GM12892 (cell line): ENCODE data around the gene TSHZ3.

Experiments used
- DNase-seq: peaks from one replicate; pipeline ENCODE4 v3.0.0; 2011; ENCODE audit not compliant: insufficient read length
- FAIRE-seq: peaks from 2 replicates; lab custom pipeline; 2011; peaks lifted over from hg19 to GRCh38; lab: Jason Lieb, UNC
- POLR2A ChIP-seq: IDR thresholded peaks from 2 replicates; pipeline ENCODE4 v1.6.1; 2011; ENCODE audit warnings: low read depth, low read length, control low read depth
- POLR2AphosphoS5 ChIP-seq: IDR thresholded peaks from 2 replicates; pipeline ENCODE4 v1.6.1; 2011; ENCODE audit warnings: low read depth, low read length, control low read depth
- TAF1 ChIP-seq: IDR thresholded peaks from 2 replicates; pipeline ENCODE4 v1.6.1; 2011; ENCODE audit warnings: low read depth, mild to moderate bottlenecking, control low read depth, low read length, borderline replicate concordance

TSHZ3 gene

DNA sequence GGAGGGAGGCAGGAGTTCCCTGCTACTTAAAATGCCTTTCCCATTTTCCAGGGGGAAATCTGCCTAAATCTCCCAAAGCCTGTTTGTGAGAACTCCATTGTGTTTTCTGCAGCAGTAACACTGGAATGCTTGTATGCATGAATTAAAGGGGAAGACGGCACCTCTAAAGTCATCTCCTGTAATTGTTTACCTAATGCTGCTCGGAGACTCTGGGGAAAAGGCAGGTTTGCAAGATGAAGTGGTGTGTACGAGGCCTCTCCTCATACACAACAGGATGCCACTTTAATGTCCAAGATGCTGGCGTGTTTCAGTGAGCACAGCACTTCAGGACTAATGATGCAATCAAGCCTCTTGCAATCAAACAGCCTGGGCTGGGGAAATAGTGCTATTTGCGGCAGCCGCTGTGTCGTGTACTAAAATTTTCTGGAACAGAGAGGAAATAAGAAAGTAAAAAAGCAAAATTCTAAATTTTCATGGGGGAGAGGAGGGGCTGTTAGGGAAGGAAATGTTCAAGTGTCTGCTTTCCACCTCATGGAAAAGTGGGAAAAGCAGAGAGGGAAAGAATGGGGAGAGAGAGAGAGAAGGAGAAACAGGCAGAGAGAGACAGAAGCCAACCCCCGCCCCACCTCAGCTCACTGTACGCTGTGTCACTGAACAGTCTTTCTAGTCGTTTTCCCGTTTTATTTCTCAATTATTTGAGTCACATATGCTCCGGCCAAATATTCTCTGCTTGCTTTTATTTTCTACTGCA lies 32.9 kb downstream of the TSHZ3 start:
- DNase-seq, result no peak
- no peak for FAIRE-seq
- no peak for TF ChIP-seq POLR2AphosphoS5
- TF ChIP-seq POLR2A, result no peak
- TF ChIP-seq TAF1, result no peak

DNA sequence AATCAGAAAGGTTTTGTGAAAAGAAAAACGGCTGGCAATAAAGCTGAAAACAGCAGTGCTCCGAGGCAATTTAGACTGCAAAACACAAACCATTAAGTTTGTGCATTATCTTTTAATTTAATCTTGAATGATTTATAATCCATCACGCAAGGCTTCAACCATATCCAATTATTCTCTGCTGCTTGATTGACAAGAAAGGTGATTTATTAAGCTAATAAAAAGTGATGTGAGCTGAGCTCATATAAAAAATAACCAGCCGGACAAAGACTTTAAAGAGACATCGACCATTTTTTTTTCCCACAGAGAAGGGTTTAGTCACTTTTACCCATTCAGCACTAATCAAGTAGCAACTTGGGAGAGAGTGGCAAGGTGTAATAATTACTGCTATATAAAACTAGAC lies 33.6 kb downstream of the TSHZ3 start:
- no peak for DNase-seq

DNA sequence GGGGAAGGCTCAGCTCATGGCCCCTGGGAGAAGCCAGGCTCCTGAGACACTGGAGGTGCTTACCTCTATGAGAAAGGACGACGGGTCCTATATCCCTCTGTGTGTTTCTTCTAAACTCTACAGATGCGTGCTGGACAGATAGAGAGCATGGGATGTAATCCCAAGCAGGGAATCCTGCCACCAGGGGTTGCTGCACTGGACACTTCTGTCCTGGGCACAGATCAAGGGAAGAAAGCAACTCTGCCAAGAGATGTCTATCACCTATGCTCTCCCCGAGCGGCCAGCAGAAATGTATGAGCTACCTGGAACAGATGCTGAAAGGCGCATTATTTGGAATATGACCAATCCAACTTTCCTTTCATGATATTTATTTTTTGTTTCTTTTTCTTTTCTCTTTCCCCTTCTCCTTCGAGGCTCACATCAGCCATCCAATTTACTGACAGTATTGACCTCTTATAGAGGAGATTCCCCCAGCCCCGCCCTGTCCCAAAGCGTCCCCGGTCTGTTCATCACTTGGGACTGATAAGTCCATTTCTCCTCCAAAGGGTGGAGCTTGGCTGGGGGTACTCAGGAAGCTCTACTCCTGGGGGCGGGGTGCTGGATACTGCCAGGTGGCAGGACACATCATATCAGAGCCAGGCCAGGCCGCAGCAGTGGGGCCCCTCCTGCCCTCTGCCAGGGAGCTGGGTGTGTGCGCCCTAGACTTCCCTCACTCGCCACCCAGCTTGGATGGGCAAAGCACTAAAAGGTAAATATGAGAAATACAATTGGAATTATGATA lies 34.2 kb downstream of the TSHZ3 start:
- FAIRE-seq, result no peak
- no peak for TF ChIP-seq POLR2AphosphoS5
- TF ChIP-seq POLR2A, result no peak
- TF ChIP-seq TAF1, result no peak
- no peak for DNase-seq

More for the DNA sequence above, 33.6 kb downstream of the TSHZ3 start:
- FAIRE-seq, result no peak
- no peak for TF ChIP-seq TAF1
- TF ChIP-seq POLR2A, result no peak
- TF ChIP-seq POLR2AphosphoS5, result no peak

DNA sequence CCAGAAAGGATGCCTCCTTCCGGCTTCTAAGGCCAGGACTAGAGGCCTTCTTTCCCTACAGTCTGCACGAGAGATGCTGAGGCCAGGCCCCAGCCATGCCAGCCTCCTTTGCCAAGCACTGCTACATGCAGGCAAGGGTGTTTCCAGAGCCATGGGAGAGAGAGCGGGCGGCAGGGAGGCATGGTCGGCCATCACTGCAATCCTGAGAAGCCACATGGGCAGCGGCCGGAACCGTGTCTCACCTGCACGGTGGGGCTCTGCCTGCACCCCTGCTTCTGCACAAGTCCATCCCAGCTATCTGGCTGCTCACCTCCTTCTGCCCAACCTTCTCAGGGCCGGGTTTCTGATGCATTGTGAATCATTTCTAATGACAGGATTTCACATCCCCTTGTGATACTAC lies 35.1 kb downstream of the TSHZ3 start:
- FAIRE-seq (no peak), DNase-seq (no peak)
- TF ChIP-seq POLR2AphosphoS5, result no peak
- TF ChIP-seq TAF1, result no peak
- TF ChIP-seq POLR2A, result no peak

DNA sequence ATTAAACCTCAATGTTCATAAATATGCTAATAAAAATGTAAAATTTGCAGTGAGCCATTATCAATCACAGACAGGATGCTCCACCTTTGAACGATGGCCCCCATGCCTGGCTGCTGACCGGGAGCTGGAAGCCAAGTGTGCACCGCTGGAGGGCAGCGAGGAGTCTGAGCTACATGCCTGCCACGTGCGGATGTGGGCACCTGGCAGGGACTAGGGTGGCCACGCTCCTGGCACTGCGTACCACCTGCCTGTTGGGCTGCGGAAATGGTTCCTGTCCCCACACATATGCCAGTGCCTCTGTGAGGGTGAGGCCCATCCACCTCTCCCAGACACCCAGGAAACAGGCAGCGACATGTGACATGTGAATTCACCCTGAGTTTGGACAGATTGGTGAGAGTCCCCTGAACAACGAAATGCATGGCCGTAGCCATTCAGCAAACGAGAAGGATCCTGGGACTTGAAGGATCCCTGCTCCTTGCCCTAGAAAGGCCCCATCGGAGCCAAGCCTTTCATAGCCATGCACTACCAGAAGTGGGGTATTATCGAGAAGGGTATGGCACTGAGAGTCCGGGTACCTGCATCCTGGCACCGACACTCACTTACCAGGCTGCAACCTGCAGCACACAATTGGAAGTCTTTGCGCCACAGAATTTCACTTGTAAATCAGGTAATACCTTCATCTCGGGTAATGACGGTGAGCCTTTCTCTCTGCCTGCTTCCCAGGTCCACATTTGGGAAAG lies 35.8 kb downstream of the TSHZ3 start:
- DNase-seq (no peak), FAIRE-seq (no peak)
- TF ChIP-seq POLR2A, result no peak
- TF ChIP-seq POLR2AphosphoS5, result no peak
- TF ChIP-seq TAF1, result no peak

DNA sequence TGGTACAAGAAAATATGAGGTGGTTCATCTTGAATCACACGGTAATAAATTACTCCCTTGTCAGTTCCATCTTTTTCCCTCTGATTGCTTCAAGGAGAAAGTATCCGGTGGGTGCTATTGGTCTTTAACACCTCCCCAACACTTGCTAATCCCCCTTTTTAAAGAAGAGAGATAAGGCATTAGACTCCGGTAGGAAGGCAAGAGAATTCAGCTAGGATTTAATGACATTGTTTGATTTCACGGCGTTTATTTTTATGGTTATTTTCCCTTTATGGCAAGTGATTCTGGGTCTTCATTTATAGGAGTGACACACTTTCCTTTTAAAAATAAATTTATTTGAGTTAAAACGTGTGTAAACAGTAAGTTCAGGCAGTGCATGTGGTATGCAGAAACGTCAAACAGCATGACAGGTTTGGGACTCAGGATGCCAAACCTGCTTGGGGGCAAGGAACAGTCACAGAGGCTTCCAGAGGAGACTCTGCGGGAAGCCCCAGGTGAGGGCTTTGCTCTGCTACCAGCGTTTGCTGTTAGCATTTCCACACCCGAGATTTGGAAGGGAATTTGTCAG lies 36.5 kb downstream of the TSHZ3 start:
- no peak for FAIRE-seq
- DNase-seq, result no peak
- TF ChIP-seq POLR2A (no peak), TAF1 (no peak), POLR2AphosphoS5 (no peak)

DNA sequence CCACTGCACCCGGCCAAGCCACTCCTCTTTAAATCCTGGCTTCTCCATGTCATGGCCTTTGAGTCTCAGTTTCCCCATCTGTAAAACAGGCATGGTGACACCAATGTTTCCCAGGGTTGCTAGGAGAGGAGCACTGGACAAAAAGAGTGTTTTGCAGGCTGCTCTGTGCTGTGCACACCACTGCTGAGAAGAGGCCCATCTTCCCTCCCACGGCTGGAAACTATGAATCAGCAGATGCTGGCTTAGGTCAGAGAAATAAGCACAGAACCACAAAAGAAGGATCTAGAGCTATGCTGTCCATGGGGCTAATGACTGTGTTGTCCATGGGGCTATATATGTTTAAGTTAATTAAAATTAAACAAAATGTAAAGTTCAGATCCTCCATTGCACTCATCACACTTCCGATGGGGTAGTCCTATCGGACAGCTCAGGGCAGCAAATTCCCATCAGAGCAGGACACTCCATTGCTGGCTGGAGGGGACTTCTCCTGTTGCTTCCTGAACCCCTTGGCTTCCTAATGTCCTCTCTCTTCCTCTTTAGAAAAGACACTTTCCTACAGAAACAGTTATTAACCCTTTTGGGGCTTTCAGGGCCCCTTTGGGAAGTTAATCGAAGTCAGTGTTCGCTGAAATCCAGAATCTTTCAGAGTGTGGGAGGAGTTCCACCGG lies 37.1 kb downstream of the TSHZ3 start:
- FAIRE-seq (no peak), DNase-seq (no peak)
- no peak for TF ChIP-seq POLR2AphosphoS5
- no peak for TF ChIP-seq TAF1
- no peak for TF ChIP-seq POLR2A

DNA sequence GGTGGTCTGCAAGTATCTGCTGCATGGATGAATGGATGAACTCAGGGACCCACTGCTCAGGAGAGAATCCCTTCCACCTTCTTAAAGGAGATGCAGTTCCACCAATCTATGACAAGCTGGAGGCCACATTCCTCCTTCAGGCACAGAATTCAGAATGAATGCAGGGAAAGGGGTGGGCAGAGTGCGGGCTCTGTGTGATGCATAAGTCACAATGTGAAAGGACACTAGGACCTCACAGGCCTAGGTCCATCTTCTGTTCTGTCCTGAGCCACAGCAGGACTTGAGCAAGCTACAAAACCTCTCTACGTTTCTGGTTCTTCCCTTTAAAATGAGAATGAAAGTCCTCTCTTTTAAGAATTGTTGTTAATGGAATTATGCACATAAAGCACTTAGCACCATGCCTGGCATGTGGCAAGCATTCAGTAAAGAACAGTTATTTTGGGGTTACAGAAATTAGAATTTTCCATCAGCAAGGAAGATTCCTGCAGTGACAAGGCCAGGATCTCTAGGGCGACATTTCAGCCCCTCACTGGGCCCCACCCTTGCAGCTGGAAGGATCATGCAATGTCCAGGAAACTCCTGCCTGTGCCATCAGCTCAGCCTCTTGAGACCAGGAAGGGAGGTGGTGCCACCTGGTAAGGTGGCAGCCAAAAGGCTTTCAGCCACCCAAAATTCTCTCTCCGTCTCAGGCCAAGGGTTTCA lies 38.7 kb downstream of the TSHZ3 start:
- TF ChIP-seq TAF1, result no peak
- no peak for TF ChIP-seq POLR2AphosphoS5
- TF ChIP-seq POLR2A, result no peak
- FAIRE-seq (no peak), DNase-seq (no peak)

DNA sequence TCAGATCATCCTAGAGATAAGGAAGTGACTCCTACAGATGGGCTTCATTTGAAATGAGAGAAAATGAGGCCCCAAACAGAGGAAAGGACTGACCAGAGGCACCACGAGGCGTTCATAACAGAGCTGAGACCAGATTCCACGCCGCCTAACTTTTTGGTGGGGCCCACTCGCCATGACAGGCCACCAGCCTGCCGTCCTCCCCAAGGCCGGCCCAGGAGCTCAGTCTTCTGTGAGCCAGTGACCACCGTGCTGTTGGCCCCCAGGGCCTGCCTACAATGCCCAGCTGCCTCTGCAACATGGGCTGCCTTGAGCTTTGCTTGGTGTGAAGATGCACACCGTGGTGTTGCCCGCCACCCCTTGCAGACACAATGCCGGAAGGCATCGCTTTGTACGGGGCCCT lies 40.5 kb downstream of the TSHZ3 start:
- no peak for FAIRE-seq

DNA sequence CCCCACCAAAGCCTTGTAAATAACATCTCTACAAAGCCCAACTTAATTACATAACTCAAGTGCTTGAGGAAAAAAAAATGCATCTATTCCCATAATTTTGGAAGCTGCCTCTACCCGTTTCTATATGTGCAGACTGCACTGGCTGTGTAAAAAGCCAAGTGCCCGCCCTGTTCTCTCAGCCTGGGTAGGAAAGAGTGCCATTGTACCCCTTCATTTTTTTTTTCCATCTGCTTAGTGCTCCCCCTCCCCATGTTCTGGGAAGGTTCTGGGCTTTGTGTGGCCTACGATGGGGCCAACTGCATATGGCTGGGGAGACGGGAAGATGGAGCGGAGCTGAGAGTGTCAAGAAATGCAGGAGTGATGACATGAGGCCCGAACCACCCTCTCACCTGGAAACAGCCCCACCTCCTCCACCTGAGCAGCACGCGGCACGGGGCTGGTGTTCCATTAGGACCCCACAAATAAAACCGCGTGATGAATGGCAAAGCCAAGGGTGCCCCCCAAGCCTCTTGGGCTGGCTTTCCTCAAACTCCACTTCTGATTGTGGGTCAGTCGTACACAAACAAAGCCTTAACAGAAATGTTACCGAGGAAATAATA lies 42.1 kb downstream of the TSHZ3 start:
- FAIRE-seq (no peak), DNase-seq (no peak)
- no peak for TF ChIP-seq POLR2AphosphoS5
- TF ChIP-seq POLR2A, result no peak
- TF ChIP-seq TAF1, result no peak

More for the DNA sequence above, 40.5 kb downstream of the TSHZ3 start:
- TF ChIP-seq TAF1 (no peak), POLR2A (no peak), POLR2AphosphoS5 (no peak)
- DNase-seq, result no peak
